NB4 (cell line): Measurements from ENCODE around the gene PAH.

Source experiments
- CTCF ChIP-seq: IDR thresholded peaks from one replicate; pipeline ENCODE4 v1.5.1; 2012; ENCODE audit warnings: low read depth, low read length
- MAX ChIP-seq: IDR thresholded peaks from 2 replicates; pipeline ENCODE4 v1.6.1; 2011; ENCODE audit warnings: low read depth, low read length
- MYC ChIP-seq: IDR thresholded peaks from 2 replicates; pipeline ENCODE4 v1.6.1; 2011; ENCODE audit warnings: low read depth, low read length
- POLR2A ChIP-seq: IDR thresholded peaks from 2 replicates; pipeline ENCODE4 v1.6.1; 2011; ENCODE audit warnings: mild to moderate bottlenecking; ENCODE audit not compliant: insufficient read length; ENCODE audit errors: extremely low read depth

DNA sequence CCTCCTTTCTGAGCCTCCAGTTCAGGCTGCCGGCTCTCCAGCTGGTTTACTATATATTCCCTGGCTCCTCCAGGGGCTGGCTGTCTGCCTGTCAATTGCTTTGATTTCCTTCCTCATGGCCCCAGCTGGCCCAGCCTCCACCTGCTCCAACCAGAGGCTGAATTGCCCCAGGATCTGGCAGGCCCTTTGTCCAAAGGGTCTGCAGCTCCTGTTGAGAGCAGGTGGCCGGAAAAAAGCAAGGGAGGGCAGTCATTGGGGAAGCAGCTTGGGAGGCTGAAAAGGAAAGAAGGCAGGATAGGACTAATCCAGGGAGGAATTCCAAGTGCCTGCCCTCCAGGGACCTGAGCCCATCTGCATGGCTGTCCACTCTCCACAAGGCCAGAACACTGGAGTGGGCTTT is 25.3 kb downstream of the PAH start:
- TF ChIP-seq CTCF (no peak), POLR2A (no peak), MYC (no peak), MAX (no peak)
